ENCODE results near the gene HNRNPDL. TPM values are rescaled to one million over a fixed set of nuclear protein-coding genes. Genes with fewer than 3 reads are reported as not detected.

HNRNPDL gene
- total RNA-seq, 1 experiment from 2014 or later: 179 TPM

- TF ChIP-seq CTCF (conservative IDR thresholded peaks at IDR 0.05) (no peak), EZH2 (IDR thresholded peaks at IDR 0.05; ENCODE audit: low read depth) (no peak)
- H3K9me3 ChIP-seq (ENCODE audit: insufficient read depth, low read depth): no peaks in the 10 kb centered on the region
- H3K9me2 ChIP-seq (ENCODE audit: insufficient read depth): no peaks in the 10 kb centered on the region
- H3K4me1 ChIP-seq (replicated peaks; ENCODE audit: insufficient read depth): peaks cover 31% of the 10 kb centered on the region
- peaks cover 11% of the 10 kb centered on the region; the same call in 1 of the 2 replicates for H3F3A ChIP-seq (ENCODE audit: insufficient read depth, low read depth)
- H3K4me2 ChIP-seq: peak within 1 kb of the TSS; percentile 97
- H3K36me3 ChIP-seq (ENCODE audit: low read depth): peaks cover 17% of the 10 kb centered on the region; the same call in 1 of the 2 replicates
- intact Hi-C loops (cut with micrococcal nuclease; ENCODE audit: unreplicated experiment): loop anchor here (1.0 to 10.0 kb wide), 4 partner anchors 27 to 661 kb away; partner anchors contain the start of genes COPS4 and SEC31A
- ChIA-PET POLR2A (ENCODE audit: unreplicated experiment) (interaction anchor here (0.5 to 1.0 kb wide), 11 partner anchors 20 to 1895 kb away, joined by 3 to 50 read pairs (median 3); partner anchors contain the start of gene COPS4), CTCF (interaction anchor here (0.6 kb wide), 1 partner anchor 1017 kb away, joined by 4 read pairs; no protein-coding TSS in a partner anchor)
- no TSS peak for BruUV-seq (replicated peaks)
- no peaks in the 10 kb centered on the region for H3K27me3 ChIP-seq (ENCODE audit: insufficient read depth, low read depth)
- peaks cover 70% of the 10 kb centered on the region for H3K79me2 ChIP-seq (ENCODE audit: low read depth)
- H3K27ac ChIP-seq: peak within 1 kb of the TSS; percentile 95
- H2AFZ ChIP-seq: peak within 1 kb of the TSS; percentile 80
- DNase-seq: peak; percentile 93 to 94
- H3K4me3 ChIP-seq: peak within 1 kb of the TSS; percentile 96
- peaks cover 39% of the 10 kb centered on the region for H4K20me1 ChIP-seq (ENCODE audit: insufficient read depth)
Measured at GRCh38 chr4:82373816-82374625, 56.2 kb downstream of the HNRNPDL start, which contains the start of gene HNRNPD. Gene HNRNPD (minus strand): TSS chr4:82373991. CDS start chr4:82373678, 313 bp downstream.

- CTCF ChIA-PET: no interaction called here
- peak overlapping the region; percentile 95 for H3K27ac ChIP-seq
- no peaks in the 10 kb centered on the region for H3K9me3 ChIP-seq (ENCODE audit: insufficient read depth, low read depth)
- H3K36me3 ChIP-seq (ENCODE audit: low read depth): peaks cover 22% of the 10 kb centered on the region
- intact Hi-C loops (cut with micrococcal nuclease; ENCODE audit: unreplicated experiment): loop anchor here (10.0 kb wide), 2 partner anchors 521 to 661 kb away; partner anchors contain the start of genes COPS4 and SEC31A
- H3F3A ChIP-seq (ENCODE audit: insufficient read depth, low read depth): peaks cover 16% of the 10 kb centered on the region; the same call in 1 of the 2 replicates
- no peak for DNase-seq
- POLR2A ChIA-PET (ENCODE audit: unreplicated experiment): interaction anchor here (0.6 to 1.0 kb wide), 5 partner anchors 29 to 662 kb away, joined by 3 to 50 read pairs (median 4); partner anchors contain the start of gene COPS4
- peak overlapping the region; percentile 96 for H3K4me3 ChIP-seq
- no peak for TF ChIP-seq EZH2 (IDR thresholded peaks at IDR 0.05; ENCODE audit: low read depth)
- no peak for TF ChIP-seq CTCF (conservative IDR thresholded peaks at IDR 0.05)
- H4K20me1 ChIP-seq (ENCODE audit: insufficient read depth): peaks cover 45% of the 10 kb centered on the region
- BruUV-seq (replicated peaks): no TSS peak
- no peaks in the 10 kb centered on the region for H3K9me2 ChIP-seq (ENCODE audit: insufficient read depth)
- H3K4me1 ChIP-seq (replicated peaks; ENCODE audit: insufficient read depth): peaks cover 36% of the 10 kb centered on the region
- peaks cover 76% of the 10 kb centered on the region for H3K79me2 ChIP-seq (ENCODE audit: low read depth)
- H3K4me2 ChIP-seq: peak overlapping the region; percentile 97
- H2AFZ ChIP-seq: peak overlapping the region; percentile 80
- no peaks in the 10 kb centered on the region for H3K27me3 ChIP-seq (ENCODE audit: insufficient read depth, low read depth)
Measured at GRCh38 chr4:82373486-82373815, 56.8 kb downstream of the HNRNPDL start.

Other genes with a start within 250 kb of the HNRNPDL start
- 165 and 221 TPM in 2 replicates for gene HNRNPD, start 56.5 kb downstream of the HNRNPDL start, total RNA-seq (2021)
- 19.8 and 22.3 TPM in 2 replicates for gene ENOPH1, start 128 bp upstream of the HNRNPDL start, total RNA-seq (2021)
- 0.74 and 0.98 TPM in 2 replicates for gene TMEM150C, start 131.5 kb upstream of the HNRNPDL start, total RNA-seq (2021)